Sigmoid colon (tissue), 7 donors: ENCODE results near the gene KCNIP4. TPM values are rescaled to one million over a fixed set of nuclear protein-coding genes. Genes with fewer than 3 reads are reported as not detected.

Experiments used
- DNase-seq: peaks from one replicate; pipeline ENCODE4 v3.0.0-alpha.2; 2019
- H3K27ac ChIP-seq, 4 donors: fragments of 200-600 bp; sonication (generic); one replicate each; pipeline ENCODE4 v1.5.1; 2016 to 2019; ENCODE audit warnings: mild to moderate bottlenecking in 1 of 4
- H3K27me3 ChIP-seq, 3 donors: fragments of 200-600 bp; sonication (generic); one replicate each; pipeline ENCODE4 v1.5.1; 2019; ENCODE audit warnings: mild to moderate bottlenecking in 1 of 3
- H3K36me3 ChIP-seq, 4 donors: fragments of 200-600 bp; sonication (generic); one replicate each; pipeline ENCODE4 v1.5.1; 2016 to 2019
- H3K4me1 ChIP-seq, 4 donors: fragments of 200-600 bp; sonication (generic); one replicate each; pipeline ENCODE4 v1.5.1; 2017 to 2019
- H3K4me3 ChIP-seq, 4 donors: fragments of 200-600 bp; sonication (generic); one replicate each; pipeline ENCODE4 v1.5.1; 2017 to 2019; ENCODE audit warnings: mild to moderate bottlenecking in 2 of 4, moderate library complexity in 1 of 4
- H3K9me3 ChIP-seq, 4 donors: fragments of 200-600 bp in 3 of 4; sonication (generic) in 3 of 4; one replicate each; pipeline versions ENCODE4 v1.5.1 to v1.6.1; 2013 to 2019
- EP300 ChIP-seq, 4 donors: sonication (generic); formaldehyde crosslinking; IDR thresholded peaks; one replicate each; pipeline ENCODE4 v1.6.1; 2017; ENCODE audit warnings: antibody characterized with exemption in 4 of 4
- POLR2A ChIP-seq, 2 donors: fragments of 450-650 bp; IDR thresholded peaks; one replicate each; pipeline ENCODE4 v1.6.1; 2016; ENCODE audit warnings: antibody characterized with exemption in 2 of 2, mild to moderate bottlenecking in 2 of 2, moderate library complexity in 2 of 2
- POLR2AphosphoS5 ChIP-seq, 4 donors: sonication (generic); formaldehyde crosslinking; IDR thresholded peaks; one replicate each; pipeline ENCODE4 v1.6.1; 2017; ENCODE audit warnings: antibody characterized with exemption in 4 of 4
- WGBS, 2 donors: extraction: QIAGEN DNeasy Blood & Tissue Kit; methylation state at CpG; one replicate each; pipeline ENCODE4 v1.1.7; 2013; 5-methylcytosine and 5-hydroxymethylcytosine counted together
- intact Hi-C: fragments of 100-400 bp; cut with DNase I; formaldehyde crosslinking; loops from one replicate; pipeline ENCODE4 v1.15.1; 2023
- polyA plus RNA-seq, 3 donors: library from polyadenylated mRNA; stranded (reverse); fragments of 200-250 nt; gene quantifications; one replicate each; pipeline ENCODE4 v1.2.3, GENCODE V29; 2013
- total RNA-seq, 4 donors: library from RNA; depleted of rRNA; stranded (reverse); fragments of >200 nt; gene quantifications; one replicate each; pipeline ENCODE4 v1.1.0, GENCODE V29; 2016
- TF ChIP-seq, protein P1 (sequence below), 4 experiments: fragments of 450-650 bp in 3 of 4; fragments of 200-600 bp in 1 of 4; IDR thresholded peaks; one replicate each; pipeline ENCODE4 v1.5.1; 2016 to 2019; ENCODE audit warnings: antibody characterized with exemption in 4 of 4, mild to moderate bottlenecking in 3 of 4, moderate library complexity in 2 of 4
- donor health status: healthy with polysubstance abuse.
- donor health status: Bipolar disorder and iron deficiency.
- donor health status: healthy.

Gene KCNIP4
- total and polyA plus RNA-seq, 7 donors: 0.60 to 28.5 (median 14.0) TPM; not detected in 1

GRCh38 chr4:21593671-21594001 lies 354.9 kb downstream of the KCNIP4 start:
- H3K4me3 ChIP-seq: no peak overlapping the region
- no peaks in the 10 kb centered on the region for H3K36me3 ChIP-seq
- H3K4me1 ChIP-seq: peaks cover 0 to 15% (median 4%) of the 10 kb centered on the region in 4 donors
- no peak overlapping the region for H3K27ac ChIP-seq
- H3K27me3 ChIP-seq: no peaks in the 10 kb centered on the region
- TF ChIP-seq EP300 (IDR thresholded peaks at IDR 0.05) (no peak), POLR2AphosphoS5 (IDR thresholded peaks at IDR 0.05) (no peak), POLR2A (IDR thresholded peaks at IDR 0.05) (no peak)
- TF ChIP-seq, protein P1, sequence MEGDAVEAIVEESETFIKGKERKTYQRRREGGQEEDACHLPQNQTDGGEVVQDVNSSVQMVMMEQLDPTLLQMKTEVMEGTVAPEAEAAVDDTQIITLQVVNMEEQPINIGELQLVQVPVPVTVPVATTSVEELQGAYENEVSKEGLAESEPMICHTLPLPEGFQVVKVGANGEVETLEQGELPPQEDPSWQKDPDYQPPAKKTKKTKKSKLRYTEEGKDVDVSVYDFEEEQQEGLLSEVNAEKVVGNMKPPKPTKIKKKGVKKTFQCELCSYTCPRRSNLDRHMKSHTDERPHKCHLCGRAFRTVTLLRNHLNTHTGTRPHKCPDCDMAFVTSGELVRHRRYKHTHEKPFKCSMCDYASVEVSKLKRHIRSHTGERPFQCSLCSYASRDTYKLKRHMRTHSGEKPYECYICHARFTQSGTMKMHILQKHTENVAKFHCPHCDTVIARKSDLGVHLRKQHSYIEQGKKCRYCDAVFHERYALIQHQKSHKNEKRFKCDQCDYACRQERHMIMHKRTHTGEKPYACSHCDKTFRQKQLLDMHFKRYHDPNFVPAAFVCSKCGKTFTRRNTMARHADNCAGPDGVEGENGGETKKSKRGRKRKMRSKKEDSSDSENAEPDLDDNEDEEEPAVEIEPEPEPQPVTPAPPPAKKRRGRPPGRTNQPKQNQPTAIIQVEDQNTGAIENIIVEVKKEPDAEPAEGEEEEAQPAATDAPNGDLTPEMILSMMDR (IDR thresholded peaks at IDR 0.05): no peak
- no peaks in the 10 kb centered on the region for H3K9me3 ChIP-seq
- DNase-seq: no peak
- intact Hi-C loops: no loop called here

DNA sequence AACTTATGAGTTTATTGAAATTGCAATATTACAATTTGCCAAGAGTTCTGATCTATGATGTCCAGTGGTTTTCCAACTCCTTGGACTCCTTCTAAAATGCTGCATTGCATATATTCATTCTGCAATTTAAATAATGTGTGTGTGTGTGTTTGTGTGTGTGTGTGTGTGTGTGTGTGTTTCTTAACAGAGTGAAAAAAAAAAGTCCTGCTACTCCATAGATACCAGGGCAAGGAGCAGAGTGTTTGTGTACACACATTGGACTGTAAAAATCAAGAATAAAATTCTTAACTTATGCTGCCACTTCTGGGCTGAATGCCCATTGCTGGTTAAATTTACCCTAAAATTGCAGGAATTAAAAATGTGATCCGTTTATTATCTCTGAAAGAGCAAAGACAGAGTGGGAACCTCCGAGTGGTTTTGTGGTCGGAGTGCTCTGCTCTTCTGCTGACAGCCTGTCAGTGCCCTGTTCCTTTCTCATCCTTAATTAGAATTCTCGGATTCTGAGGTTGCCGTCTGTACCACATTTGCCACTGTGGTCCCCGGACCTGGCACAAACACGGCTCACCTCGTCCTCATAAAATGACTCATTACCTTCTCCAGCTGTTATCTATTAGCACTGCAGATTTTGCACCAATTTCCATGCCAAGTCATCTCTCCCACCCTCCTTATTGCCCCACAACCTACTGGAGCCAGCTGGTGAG lies 355.5 kb downstream of the KCNIP4 start:
- Histone ChIP-seq H3K27ac (no peak overlapping the region), H3K27me3 (no peaks in the 10 kb centered on the region), H3K36me3 (no peaks in the 10 kb centered on the region), H3K4me1 (peaks cover 0 to 15% (median 4%) of the 10 kb centered on the region in 4 donors), H3K9me3 (no peaks in the 10 kb centered on the region), H3K4me3 (no peak overlapping the region)
- intact Hi-C loops: no loop called here
- 38 to 64% methylated on average over 8 of the region's 8 CpGs for WGBS, 2 donors
- DNase-seq: no peak
- TF ChIP-seq POLR2AphosphoS5 (IDR thresholded peaks at IDR 0.05) (no peak), POLR2A (IDR thresholded peaks at IDR 0.05) (no peak), EP300 (IDR thresholded peaks at IDR 0.05) (no peak)
- TF ChIP-seq, protein P1 (IDR thresholded peaks at IDR 0.05): no peak

DNA sequence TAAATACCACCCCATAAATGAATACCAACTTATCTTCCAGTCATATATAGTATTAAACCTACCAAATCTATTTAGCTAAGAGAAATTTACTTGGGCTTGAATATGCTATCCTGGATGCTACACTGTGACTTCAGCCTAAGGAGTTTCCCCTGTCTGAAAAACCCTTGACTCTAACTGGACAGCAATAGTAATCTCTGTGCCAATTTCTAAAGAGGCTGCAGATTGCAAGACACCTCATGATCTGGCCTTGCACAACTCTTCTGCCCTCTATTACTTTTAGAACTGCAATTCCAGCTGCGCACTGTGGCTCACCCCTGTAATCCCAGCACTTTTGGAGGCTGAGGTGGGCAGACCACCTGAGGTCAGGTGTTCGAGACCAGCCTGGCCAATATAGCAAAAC lies 371.5 kb downstream of the KCNIP4 start:
- no peaks in the 10 kb centered on the region for H3K9me3 ChIP-seq
- H3K27me3 ChIP-seq: no peaks in the 10 kb centered on the region
- intact Hi-C loops: no loop called here
- H3K4me1 ChIP-seq: no peaks in the 10 kb centered on the region
- no peak overlapping the region for H3K4me3 ChIP-seq
- no peaks in the 10 kb centered on the region for H3K36me3 ChIP-seq
- WGBS, 2 donors: 86 to 94% methylated on average over 2 of the region's 2 CpGs
- no peak for TF ChIP-seq POLR2A (IDR thresholded peaks at IDR 0.05)
- TF ChIP-seq POLR2AphosphoS5 (IDR thresholded peaks at IDR 0.05): no peak
- TF ChIP-seq EP300 (IDR thresholded peaks at IDR 0.05): no peak
- H3K27ac ChIP-seq: no peak overlapping the region
- no peak for DNase-seq

- TF ChIP-seq POLR2A (IDR thresholded peaks at IDR 0.05) (no peak), EP300 (IDR thresholded peaks at IDR 0.05) (no peak), POLR2AphosphoS5 (IDR thresholded peaks at IDR 0.05) (no peak)
- TF ChIP-seq, protein P1 (IDR thresholded peaks at IDR 0.05): no peak
- DNase-seq: no peak
- WGBS, 2 donors: 63 to 71% methylated on average over 3 of the region's 3 CpGs
- Histone ChIP-seq H3K36me3 (no peaks in the 10 kb centered on the region), H3K4me3 (no peak overlapping the region), H3K27ac (no peak overlapping the region), H3K9me3 (no peaks in the 10 kb centered on the region), H3K27me3 (no peaks in the 10 kb centered on the region), H3K4me1 (no peaks in the 10 kb centered on the region)
- intact Hi-C loops: no loop called here
These were observed 377.5 kb downstream of the KCNIP4 start for GRCh38 chr4:21571100-21571499.

GRCh38 chr4:21569638-21570037 lies 378.9 kb downstream of the KCNIP4 start:
- no peaks in the 10 kb centered on the region for H3K4me1 ChIP-seq
- no peak overlapping the region for H3K27ac ChIP-seq
- intact Hi-C loops: no loop called here
- no peaks in the 10 kb centered on the region for H3K27me3 ChIP-seq
- no peaks in the 10 kb centered on the region for H3K36me3 ChIP-seq
- TF ChIP-seq EP300 (IDR thresholded peaks at IDR 0.05): no peak
- no peak for TF ChIP-seq POLR2AphosphoS5 (IDR thresholded peaks at IDR 0.05)
- TF ChIP-seq, protein P1 (IDR thresholded peaks at IDR 0.05): no peak
- no peak for TF ChIP-seq POLR2A (IDR thresholded peaks at IDR 0.05)
- no peak overlapping the region for H3K4me3 ChIP-seq
- no peak for DNase-seq
- H3K9me3 ChIP-seq: no peaks in the 10 kb centered on the region
- 31 to 39% methylated on average over 2 of the region's 2 CpGs for WGBS, 2 donors
